Fibroblast of villous mesenchyme (primary cell): ENCODE data around the gene ADAMTSL1. TPM values are rescaled to one million over a fixed set of nuclear protein-coding genes. Genes with fewer than 3 reads are reported as not detected.

Experiments used
- DNase-seq: peaks from one replicate; pipeline ENCODE4 v3.0.0-alpha.2; 2010; ENCODE audit warnings: low read depth
- H3K4me3 ChIP-seq: 2 replicates; pipeline ENCODE4 v1.5.1; 2011; ENCODE audit warnings: low read depth, mild to moderate bottlenecking, low read length
- CTCF ChIP-seq: IDR thresholded peaks from 2 replicates; pipeline ENCODE4 v1.5.1; 2012; ENCODE audit warnings: low read depth, mild to moderate bottlenecking, low read length; ENCODE audit not compliant: insufficient read depth
- total RNA-seq: library from RNA; depleted of rRNA; stranded (reverse); fragments of >200 nt; gene quantifications from 2 replicates; pipeline ENCODE4 v1.2.3, GENCODE V29; 2012

The ADAMTSL1 gene
- total RNA-seq, 1 donor = 3.0 TPM

DNA sequence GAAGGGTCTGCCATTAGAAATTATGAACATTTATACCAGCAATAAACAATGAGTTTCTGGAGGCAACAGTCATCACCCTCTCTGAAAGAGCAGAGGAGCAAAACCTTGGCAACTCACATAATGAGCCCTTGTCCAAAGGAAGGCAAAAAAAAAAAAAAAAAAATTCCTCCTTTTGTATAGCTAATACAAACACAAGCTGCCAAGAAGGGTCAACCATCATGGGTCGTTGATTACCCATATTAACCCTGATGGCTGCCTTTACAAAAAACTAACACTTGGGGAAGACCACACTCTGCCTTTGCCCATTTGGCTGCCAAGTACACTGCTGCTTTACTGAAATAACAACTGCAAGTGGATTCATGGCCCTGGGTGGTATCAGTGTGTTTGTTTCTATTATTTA is 272.7 kb downstream of the ADAMTSL1 start:
- no peak overlapping the region for H3K4me3 ChIP-seq
- no peak for TF ChIP-seq CTCF
- DNase-seq = no peak

DNA sequence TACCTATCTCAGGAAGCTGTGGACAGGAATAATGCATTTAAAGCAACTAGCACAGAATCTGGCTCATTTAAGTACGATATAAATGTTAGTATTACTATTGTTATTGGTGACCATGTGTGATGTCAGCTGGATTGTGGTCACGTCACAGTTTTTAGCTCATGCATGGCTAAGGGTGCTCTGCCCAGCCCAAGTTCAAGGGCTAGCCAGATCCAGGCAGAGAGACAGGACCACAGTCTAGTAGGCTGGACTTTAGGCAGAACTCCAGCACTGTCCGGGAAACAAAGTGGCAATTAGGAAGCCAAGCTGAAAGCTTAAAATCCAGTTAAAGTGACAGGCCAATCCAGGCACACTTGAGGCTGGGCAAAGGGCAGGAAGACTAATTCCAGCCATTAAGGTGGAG is 273.6 kb downstream of the ADAMTSL1 start:
- no peak for TF ChIP-seq CTCF
- no peak for DNase-seq

DNA sequence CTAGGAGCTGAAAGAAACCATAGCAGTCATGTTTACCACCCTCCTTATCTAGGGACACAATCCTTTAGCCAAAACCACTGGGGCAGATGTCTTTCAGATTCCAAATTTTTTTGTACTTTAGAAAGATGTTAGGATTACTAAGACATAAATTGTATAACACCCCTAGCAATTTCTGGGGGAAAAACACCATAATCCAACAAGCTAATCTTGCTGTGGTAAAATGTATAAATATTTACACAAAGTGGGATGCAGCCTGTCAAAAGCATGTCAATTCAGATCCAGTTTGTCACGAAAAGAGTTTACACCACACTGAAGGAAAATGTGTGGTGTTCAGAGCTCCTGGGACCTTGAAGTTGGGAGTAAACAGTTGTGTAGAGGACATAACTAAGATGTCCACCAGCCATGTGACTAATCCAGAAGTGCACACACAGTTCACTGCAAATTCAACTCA is 274.3 kb downstream of the ADAMTSL1 start:
- TF ChIP-seq CTCF = no peak
- no peak overlapping the region for H3K4me3 ChIP-seq
- peak; percentile 88 for DNase-seq

More for the DNA sequence above, 273.6 kb downstream of the ADAMTSL1 start:
- no peak overlapping the region for H3K4me3 ChIP-seq

- no peak for TF ChIP-seq CTCF
- no peak overlapping the region for H3K4me3 ChIP-seq
- DNase-seq = no peak
Observed at GRCh38 chr9:18749711-18750110, 275.8 kb downstream of the ADAMTSL1 start.

GRCh38 chr9:18753904-18754303 is 280.0 kb downstream of the ADAMTSL1 start:
- DNase-seq = peak; percentile 76
- H3K4me3 ChIP-seq = no peak overlapping the region
- TF ChIP-seq CTCF = no peak

DNA sequence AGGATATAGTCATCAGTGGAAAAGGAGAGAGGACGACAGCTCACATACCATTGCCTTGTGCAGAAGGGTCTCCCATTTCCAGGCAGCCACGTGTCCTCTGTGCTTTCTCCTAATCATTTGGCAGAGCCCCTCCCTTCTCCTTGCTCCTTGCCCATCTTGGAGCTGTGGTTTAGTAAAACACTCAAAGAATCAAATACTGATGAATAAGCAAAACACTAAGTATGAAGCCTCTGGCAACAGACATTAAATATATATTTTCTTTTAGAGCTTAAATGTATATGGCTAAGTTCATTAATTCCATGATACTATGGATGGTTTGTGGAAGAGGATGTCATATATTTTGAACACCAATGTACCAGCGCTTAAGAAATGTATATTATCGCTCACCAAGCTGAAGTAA is 280.6 kb downstream of the ADAMTSL1 start:
- TF ChIP-seq CTCF = no peak
- DNase-seq = no peak
- no peak overlapping the region for H3K4me3 ChIP-seq

DNA sequence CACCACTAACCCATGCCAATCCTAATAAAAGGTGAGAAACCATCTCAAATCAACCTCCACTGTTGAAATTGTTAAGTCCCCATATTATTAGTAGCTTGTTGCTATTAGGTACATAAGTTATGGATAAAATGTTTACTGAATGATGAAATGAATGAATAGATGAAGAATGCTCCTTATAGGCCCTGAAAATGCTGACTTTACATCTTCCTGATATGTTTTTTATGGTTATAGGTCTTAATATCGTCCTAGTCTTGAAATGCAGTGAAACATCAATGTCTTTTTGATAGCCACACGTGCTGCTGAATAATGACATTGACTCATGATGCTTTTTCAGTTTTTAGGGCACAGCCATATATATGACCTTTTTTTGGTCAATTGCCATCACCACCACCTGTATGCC is 281.3 kb downstream of the ADAMTSL1 start:
- TF ChIP-seq CTCF = no peak
- no peak for DNase-seq
- no peak overlapping the region for H3K4me3 ChIP-seq
